Transverse colon (tissue), 4 donors: Measurements from ENCODE around the gene PDK2. TPM values are rescaled to one million over a fixed set of nuclear protein-coding genes. Genes with fewer than 3 reads are reported as not detected.

Source experiments
- DNase-seq: peaks from one replicate; pipeline ENCODE4 v3.0.0-alpha.2; 2019
- H3K27ac ChIP-seq, 4 donors: fragments of 200-600 bp; sonication (generic); 2 replicates each; pipeline ENCODE4 v1.5.1; 2016 to 2018; ENCODE audit warnings: inconsistent platforms in 4 of 4
- H3K27me3 ChIP-seq: fragments of 200-600 bp; sonication (generic); 2 replicates; pipeline ENCODE4 v1.5.1; 2017; ENCODE audit warnings: inconsistent platforms
- H3K36me3 ChIP-seq, 4 donors: fragments of 200-600 bp; sonication (generic); 2 replicates each; pipeline ENCODE4 v1.5.1; 2017 to 2019; ENCODE audit warnings: inconsistent platforms in 4 of 4
- H3K4me1 ChIP-seq, 4 donors: fragments of 200-600 bp; sonication (generic); 2 replicates each; pipeline ENCODE4 v1.5.1; 2017 to 2020; ENCODE audit warnings: inconsistent platforms in 4 of 4
- H3K4me3 ChIP-seq, 4 donors: fragments of 200-600 bp; sonication (generic); 1 replicate in 1 of 4; 2 replicates in 3 of 4; pipeline versions ENCODE4 v1.5.1 to v1.6.1; 2017 to 2019; ENCODE audit warnings: inconsistent platforms in 4 of 4
- H3K9me3 ChIP-seq, 2 donors: fragments of 200-600 bp; sonication (generic); 2 replicates each; pipeline ENCODE4 v1.5.1; 2017 to 2019; ENCODE audit warnings: inconsistent platforms in 2 of 2
- EP300 ChIP-seq: sonication (generic); formaldehyde crosslinking; IDR thresholded peaks from one replicate; pipeline ENCODE4 v1.6.1; 2017; ENCODE audit warnings: antibody characterized with exemption, low read depth
- POLR2A ChIP-seq: fragments of 450-650 bp; IDR thresholded peaks from one replicate; pipeline ENCODE4 v1.6.1; 2016; ENCODE audit warnings: antibody characterized with exemption, mild to moderate bottlenecking, moderate library complexity
- POLR2AphosphoS5 ChIP-seq, 3 donors: sonication (generic); formaldehyde crosslinking; IDR thresholded peaks; one replicate each; pipeline ENCODE4 v1.6.1; 2016; ENCODE audit warnings: antibody characterized with exemption in 3 of 3
- WGBS, 2 donors: methylation state at CpG; one replicate each; pipeline ENCODE4 v1.1.5; 2018; ENCODE audit warnings: low coverage in 1 of 2; 5-methylcytosine and 5-hydroxymethylcytosine counted together
- in situ Hi-C, 4 donors: fragments of 200-750 bp; cut with MboI; loops; one replicate each; pipeline versions ENCODE4 v1.15.0 to v1.15.1; 2017; ENCODE audit warnings: low sequenced_read_pairs in 3 of 4, low pct_ligation_motif_present in 1 of 4, low pct_unique_long_range_greater_than_20kb in 1 of 4
- intact Hi-C: fragments of 100-400 bp; cut with DNase I; formaldehyde crosslinking; loops from one replicate; pipeline ENCODE4 v1.15.1; 2023; ENCODE audit warnings: low total_unique reads
- total RNA-seq, 4 donors: library from RNA; depleted of rRNA; stranded (reverse); fragments of >200 nt; gene quantifications; one replicate each; pipeline ENCODE4 v1.1.0, GENCODE V29; 2016
- TF ChIP-seq, protein P1 (sequence below), 5 experiments: fragments of 200-600 bp in 3 of 5; fragments of 450-650 bp in 2 of 5; sonication (generic) in 3 of 5; IDR thresholded peaks; 1 replicate in 2 of 5; 2 replicates in 3 of 5; pipeline ENCODE4 v1.5.1; 2016 to 2017; ENCODE audit warnings: antibody characterized with exemption in 5 of 5, inconsistent platforms in 3 of 5, mild to moderate bottlenecking in 2 of 5, moderate library complexity in 1 of 5

PDK2 gene
- total RNA-seq, 4 donors from 2014 or later, result 84.6 to 292 (median 136) TPM

DNA sequence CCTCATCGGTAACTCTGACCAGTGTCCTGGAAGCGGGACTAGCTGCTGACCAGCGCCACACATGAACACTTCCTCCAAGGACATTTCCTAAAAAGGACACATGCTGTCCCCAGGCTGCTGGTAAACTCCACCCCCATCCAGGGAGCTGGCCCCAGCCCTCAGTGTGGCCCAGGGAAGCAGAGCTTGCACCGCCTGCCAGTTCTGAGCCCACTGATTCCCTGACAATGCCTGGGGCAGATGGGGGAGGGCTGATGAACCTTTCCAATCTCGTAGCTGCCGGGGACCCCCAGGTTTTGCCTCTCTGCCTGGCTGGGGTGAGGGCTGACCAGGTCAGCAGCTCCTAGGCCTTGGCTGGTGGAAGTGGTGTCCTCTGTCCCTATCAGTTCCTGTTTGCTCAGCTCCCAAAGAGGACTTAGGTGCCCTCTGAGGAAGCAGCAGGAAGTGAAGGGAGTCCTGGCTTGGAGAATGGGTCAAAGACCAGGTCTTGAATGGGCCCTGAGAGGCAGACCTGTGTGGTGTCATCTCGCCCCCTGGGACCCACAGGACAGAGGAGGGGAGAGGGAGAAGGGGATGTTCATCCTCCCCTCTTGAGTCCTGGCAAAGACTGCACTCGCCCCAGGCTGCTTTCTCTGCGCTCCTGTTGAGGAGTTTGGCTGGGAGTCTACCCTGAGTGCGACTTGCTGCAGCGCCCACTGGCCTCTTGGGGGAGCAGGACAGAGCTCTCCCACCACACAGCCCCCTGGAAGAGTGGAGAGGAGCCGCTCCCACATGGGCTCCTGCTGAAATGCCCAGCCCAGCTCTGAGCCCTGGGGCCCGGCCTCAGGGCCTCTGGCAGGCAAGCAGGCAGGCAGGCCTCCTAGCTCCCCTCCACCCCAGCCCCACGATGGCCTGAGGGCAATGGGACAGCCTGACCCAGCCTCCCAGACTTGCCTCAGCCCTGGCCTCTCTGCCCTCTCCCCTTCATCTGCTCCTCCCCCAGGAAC is 16.8 kb downstream of the PDK2 start:
- no peak overlapping the region for H3K4me3 ChIP-seq
- TF ChIP-seq, protein P1, sequence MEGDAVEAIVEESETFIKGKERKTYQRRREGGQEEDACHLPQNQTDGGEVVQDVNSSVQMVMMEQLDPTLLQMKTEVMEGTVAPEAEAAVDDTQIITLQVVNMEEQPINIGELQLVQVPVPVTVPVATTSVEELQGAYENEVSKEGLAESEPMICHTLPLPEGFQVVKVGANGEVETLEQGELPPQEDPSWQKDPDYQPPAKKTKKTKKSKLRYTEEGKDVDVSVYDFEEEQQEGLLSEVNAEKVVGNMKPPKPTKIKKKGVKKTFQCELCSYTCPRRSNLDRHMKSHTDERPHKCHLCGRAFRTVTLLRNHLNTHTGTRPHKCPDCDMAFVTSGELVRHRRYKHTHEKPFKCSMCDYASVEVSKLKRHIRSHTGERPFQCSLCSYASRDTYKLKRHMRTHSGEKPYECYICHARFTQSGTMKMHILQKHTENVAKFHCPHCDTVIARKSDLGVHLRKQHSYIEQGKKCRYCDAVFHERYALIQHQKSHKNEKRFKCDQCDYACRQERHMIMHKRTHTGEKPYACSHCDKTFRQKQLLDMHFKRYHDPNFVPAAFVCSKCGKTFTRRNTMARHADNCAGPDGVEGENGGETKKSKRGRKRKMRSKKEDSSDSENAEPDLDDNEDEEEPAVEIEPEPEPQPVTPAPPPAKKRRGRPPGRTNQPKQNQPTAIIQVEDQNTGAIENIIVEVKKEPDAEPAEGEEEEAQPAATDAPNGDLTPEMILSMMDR (IDR thresholded peaks at IDR 0.05), result no peak
- no peak for TF ChIP-seq EP300
- TF ChIP-seq POLR2A, result no peak
- no peak for TF ChIP-seq POLR2AphosphoS5 (IDR thresholded peaks at IDR 0.05)
- peaks cover 0 to 7% (median 2%) of the 10 kb centered on the region in 4 donors for H3K36me3 ChIP-seq
- H3K27me3 ChIP-seq, result peaks cover 10% of the 10 kb centered on the region
- WGBS, 2 donors, result 71% methylated on average over 10 of the region's 14 CpGs; no CpG with 5 or more reads in 1 of the 2 donors
- H3K4me1 ChIP-seq, result peaks cover 13 to 40% (median 27%) of the 10 kb centered on the region in 4 donors
- intact Hi-C loops (no loop called here), in situ Hi-C loops (no loop called here)
- DNase-seq, result no peak
- no peaks in the 10 kb centered on the region for H3K9me3 ChIP-seq
- H3K27ac ChIP-seq, result peak overlapping the region; percentile 53 to 78 (median 62)

DNA sequence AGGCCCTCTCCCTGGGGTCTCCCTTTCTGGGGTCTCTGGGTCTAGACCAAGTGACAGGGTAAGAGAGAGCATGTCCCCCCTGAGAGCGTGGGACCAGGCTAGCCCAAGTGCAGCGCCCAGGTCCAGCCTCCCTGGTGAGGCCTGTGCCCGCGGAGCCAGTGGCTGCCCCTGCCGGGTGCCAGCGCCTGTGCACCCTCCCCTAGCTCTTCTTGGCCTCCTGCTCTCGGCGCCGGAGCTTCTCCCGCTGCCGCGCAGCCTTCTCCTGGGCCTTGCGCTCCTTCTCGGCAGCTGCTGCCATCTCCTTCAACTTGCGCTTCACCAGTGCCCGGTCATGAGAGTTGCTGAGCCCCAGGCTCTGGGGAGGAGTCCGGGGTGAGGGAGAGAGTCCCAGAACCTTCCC is 17.5 kb downstream of the PDK2 start:
- H3K4me1 ChIP-seq, result peaks cover 16 to 47% (median 34%) of the 10 kb centered on the region in 4 donors
- no peak for DNase-seq
- H3K27me3 ChIP-seq, result peaks cover 18% of the 10 kb centered on the region
- H3K4me3 ChIP-seq, result no peak overlapping the region
- in situ Hi-C loops (no loop called here), intact Hi-C loops (no loop called here)
- WGBS, 2 donors, result 56% methylated on average over 10 of the region's 17 CpGs; no CpG with 5 or more reads in 1 of the 2 donors
- peak overlapping the region; percentile 53 to 78 (median 62) for H3K27ac ChIP-seq
- TF ChIP-seq, protein P1 (IDR thresholded peaks at IDR 0.05), result peak in 4 of 5 experiments; percentile 21 to 55 (median 34)
- TF ChIP-seq EP300 (no peak), POLR2AphosphoS5 (IDR thresholded peaks at IDR 0.05) (peak in 1 of 3 donors; percentile 41), POLR2A (no peak)
- H3K36me3 ChIP-seq, result peaks cover 0 to 5% (median 2%) of the 10 kb centered on the region in 4 donors
- H3K9me3 ChIP-seq, result no peaks in the 10 kb centered on the region

DNA sequence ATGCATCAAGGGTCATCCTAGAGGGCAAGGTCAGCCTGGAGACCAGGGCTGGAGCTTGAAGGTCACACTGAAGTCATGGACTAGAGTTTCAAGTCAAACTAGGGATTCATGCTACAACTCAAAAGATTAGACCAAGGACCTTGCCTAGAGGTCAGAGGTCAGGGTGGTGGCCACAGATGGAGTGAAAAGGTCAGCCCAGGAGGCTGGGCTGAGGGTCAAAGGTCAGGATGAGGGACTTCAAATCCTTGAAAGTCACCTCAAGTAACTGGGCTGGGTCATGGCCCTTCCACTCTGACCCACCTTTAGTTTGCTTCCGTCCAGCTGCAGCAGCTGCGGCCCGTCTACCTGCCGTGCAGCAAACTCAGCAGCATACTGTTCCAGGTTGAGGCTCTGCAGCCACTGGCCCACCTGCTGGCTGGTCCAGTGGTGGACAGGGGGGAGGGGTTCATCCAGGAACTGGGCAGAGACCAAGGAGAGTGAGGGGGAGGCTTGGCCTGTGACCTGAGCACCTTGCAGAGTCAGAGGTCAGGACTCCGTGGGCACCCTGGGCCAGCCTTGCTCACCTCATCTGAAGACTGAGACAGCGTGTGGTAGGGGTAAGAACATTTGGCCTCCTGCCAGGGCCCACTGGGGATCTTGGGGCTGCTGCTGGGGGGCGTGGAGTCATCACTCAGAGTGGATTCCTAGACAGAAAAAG is 18.6 kb downstream of the PDK2 start:
- intact Hi-C loops (no loop called here), in situ Hi-C loops (no loop called here)
- Histone ChIP-seq H3K4me3 (no peak overlapping the region), H3K36me3 (no peaks in the 10 kb centered on the region), H3K4me1 (peaks cover 16 to 48% (median 34%) of the 10 kb centered on the region in 4 donors), H3K9me3 (no peaks in the 10 kb centered on the region), H3K27ac (peak overlapping the region in 1 of 4 donors; percentile 78), H3K27me3 (peaks cover 18% of the 10 kb centered on the region)
- DNase-seq, result no peak
- 72% methylated on average over 7 of the region's 7 CpGs; no CpG with 5 or more reads in 1 of the 2 donors for WGBS, 2 donors
- TF ChIP-seq POLR2A, result peak; percentile 8
- TF ChIP-seq, protein P1 (IDR thresholded peaks at IDR 0.05), result no peak

DNA sequence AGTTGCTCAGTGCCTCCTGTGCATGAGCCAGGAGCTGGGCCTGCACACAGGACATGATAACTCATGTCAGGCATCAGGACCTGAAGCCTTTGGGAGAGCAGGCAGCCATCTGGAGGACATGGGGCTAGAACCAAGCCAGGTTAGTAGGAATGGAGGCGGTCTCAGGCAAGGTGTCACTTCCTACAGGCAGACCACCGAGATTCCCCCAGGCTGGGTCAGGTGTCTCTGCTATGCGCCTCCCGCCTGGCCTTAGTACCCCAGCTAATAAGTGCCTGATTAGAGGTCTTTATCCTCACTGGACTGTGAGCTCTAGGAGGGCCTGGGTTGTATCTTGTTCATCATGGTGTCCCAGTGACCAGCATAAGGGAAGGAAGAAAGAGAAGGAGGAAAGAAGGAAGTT is 19.2 kb downstream of the PDK2 start:
- no peak overlapping the region for H3K4me3 ChIP-seq
- no peak for TF ChIP-seq POLR2A
- TF ChIP-seq, protein P1 (IDR thresholded peaks at IDR 0.05), result no peak
- TF ChIP-seq EP300, result no peak
- TF ChIP-seq POLR2AphosphoS5 (IDR thresholded peaks at IDR 0.05), result no peak
- intact Hi-C loops (no loop called here), in situ Hi-C loops (no loop called here)
- WGBS, 2 donors, result 75% methylated on average over 4 of the region's 4 CpGs; no CpG with 5 or more reads in 1 of the 2 donors
- no peaks in the 10 kb centered on the region for H3K36me3 ChIP-seq
- H3K27ac ChIP-seq, result no peak overlapping the region
- no peak for DNase-seq
- peaks cover 18% of the 10 kb centered on the region for H3K27me3 ChIP-seq
- no peaks in the 10 kb centered on the region for H3K9me3 ChIP-seq
- peaks cover 16 to 48% (median 34%) of the 10 kb centered on the region in 4 donors for H3K4me1 ChIP-seq
